BE2C (cell line): ENCODE data around the gene S100A7A.

Experiments used
- DNase-seq: peaks from one replicate; pipeline ENCODE4 v3.0.0-alpha.2; 2020
- H3K27me3 ChIP-seq: fragments of 250-450 bp; sonication (Bioruptor Pico); 2 replicates; pipeline ENCODE4 v1.5.1; 2020; ENCODE audit warnings: mild to moderate bottlenecking
- H3K36me3 ChIP-seq: fragments of 250-450 bp; sonication (Bioruptor Pico); 2 replicates; pipeline ENCODE4 v1.5.1; 2020; ENCODE audit warnings: mild to moderate bottlenecking
- H3K4me1 ChIP-seq: fragments of 250-450 bp; sonication (Bioruptor Pico); 2 replicates; pipeline ENCODE4 v1.5.1; 2020
- H3K4me3 ChIP-seq: 2 replicates; pipeline ENCODE4 v1.5.1; 2011; ENCODE audit warnings: low read depth, low read length
- H3K9me3 ChIP-seq: fragments of 250-450 bp; sonication (Bioruptor Pico); 2 replicates; pipeline ENCODE4 v1.5.1; 2020
- CTCF ChIP-seq: IDR thresholded peaks from 2 replicates; pipeline ENCODE4 v1.5.1; 2012; ENCODE audit warnings: mild to moderate bottlenecking, low read depth, low read length

S100A7A gene

GRCh38 chr1:153387001-153387400 is 29.3 kb upstream of the S100A7A start:
- Histone ChIP-seq H3K27me3 (peaks cover 8% of the 10 kb centered on the region), H3K4me3 (no peak overlapping the region)
- no peak for TF ChIP-seq CTCF

GRCh38 chr1:153387785-153388184 is 28.5 kb upstream of the S100A7A start:
- no peak for TF ChIP-seq CTCF
- no peak overlapping the region for H3K4me3 ChIP-seq
- H3K9me3 ChIP-seq, result no peaks in the 10 kb centered on the region
- H3K27me3 ChIP-seq, result peaks cover 8% of the 10 kb centered on the region
- H3K36me3 ChIP-seq, result no peaks in the 10 kb centered on the region
- no peaks in the 10 kb centered on the region for H3K4me1 ChIP-seq
- DNase-seq, result no peak

More at GRCh38 chr1:153387001-153387400, 29.3 kb upstream of the S100A7A start:
- no peak for DNase-seq
- no peaks in the 10 kb centered on the region for H3K36me3 ChIP-seq
- no peaks in the 10 kb centered on the region for H3K4me1 ChIP-seq
- H3K9me3 ChIP-seq, result no peaks in the 10 kb centered on the region; the same call in 1 of the 2 replicates

- Histone ChIP-seq H3K4me3 (no peak overlapping the region), H3K36me3 (no peaks in the 10 kb centered on the region), H3K27me3 (peaks cover 8% of the 10 kb centered on the region), H3K4me1 (no peaks in the 10 kb centered on the region), H3K9me3 (no peaks in the 10 kb centered on the region)
- DNase-seq, result no peak
- TF ChIP-seq CTCF, result no peak
Observed at GRCh38 chr1:153389401-153389800, 26.9 kb upstream of the S100A7A start.

- Histone ChIP-seq H3K36me3 (no peaks in the 10 kb centered on the region), H3K4me1 (no peaks in the 10 kb centered on the region), H3K4me3 (no peak overlapping the region), H3K9me3 (no peaks in the 10 kb centered on the region), H3K27me3 (peaks cover 8% of the 10 kb centered on the region)
- no peak for TF ChIP-seq CTCF
- DNase-seq, result no peak
Observed at GRCh38 chr1:153389973-153390879, 26.1 kb upstream of the S100A7A start.

- DNase-seq, result no peak
- no peak for TF ChIP-seq CTCF
Observed at GRCh38 chr1:153390938-153391710, 25.2 kb upstream of the S100A7A start, which contains the start of gene S100A8. Gene S100A8, minus strand, starts transcription at chr1:153391073. Its CDS starts 538 bp downstream, at chr1:153390535.

More at GRCh38 chr1:153390938-153391710, 25.2 kb upstream of the S100A7A start, which contains the start of gene S100A8:
- Histone ChIP-seq H3K4me1 (no peaks in the 10 kb centered on the region), H3K9me3 (no peaks in the 10 kb centered on the region), H3K4me3 (no peak within 1 kb of the TSS), H3K36me3 (no peaks in the 10 kb centered on the region), H3K27me3 (peaks cover 5% of the 10 kb centered on the region)
